WTC11 (cell line): Measurements from ENCODE around the gene KNOP1. TPM values are rescaled to one million over a fixed set of nuclear protein-coding genes. Genes with fewer than 3 reads are reported as not detected.

Experiments
- ATAC-seq: fragments of 200-7000 bp; cut with Tn5 transposase; 2 replicates; pipeline ENCODE4 v1.10.0; 2021; ENCODE audit warnings: mild to moderate bottlenecking, moderate library complexity
- CTCF ChIA-PET: fragments of 300-600 bp; sonication (Branson Sonifier 250); formaldehyde crosslinking; loops from one replicate; lab custom pipeline; 2021; ENCODE audit warnings: antibody characterized with exemption; lab: Charles Lee
- POLR2A ChIA-PET: fragments of 350-600 bp; sonication (Branson Sonifier 250); formaldehyde crosslinking; loops from one replicate; lab custom pipeline; 2021; ENCODE audit warnings: antibody characterized with exemption; lab: Charles Lee
- DNase-seq: peaks from one replicate; pipeline ENCODE4 v3.0.0; 2021; ENCODE audit warnings: low spot score
- H3K27ac Mint-ChIP-seq: 2 replicates; pipeline ENCODE4 v1.8.0; 2021; ENCODE audit warnings: mixed read lengths
- H3K27me3 Mint-ChIP-seq: 2 replicates; pipeline ENCODE4 v1.8.0; 2021; ENCODE audit warnings: low read depth, mild to moderate bottlenecking, moderate library complexity, mixed read lengths
- H3K36me3 Mint-ChIP-seq: 2 replicates; pipeline ENCODE4 v1.8.0; 2021; ENCODE audit warnings: mixed read lengths
- H3K4me1 Mint-ChIP-seq: 2 replicates; pipeline ENCODE4 v1.8.0; 2022; ENCODE audit warnings: mixed read lengths
- H3K4me3 Mint-ChIP-seq: 2 replicates; pipeline ENCODE4 v1.8.0; 2021; ENCODE audit warnings: mild to moderate bottlenecking, moderate library complexity, mixed read lengths
- H3K9me3 Mint-ChIP-seq: 2 replicates; pipeline ENCODE4 v1.8.0; 2021; ENCODE audit warnings: mixed read lengths
- CBFB ChIP-seq: sonication (generic); formaldehyde crosslinking; IDR thresholded peaks from 2 replicates; pipeline ENCODE4 v1.8.1; 2022; ENCODE audit warnings: mild to moderate bottlenecking, low read depth, missing genetic modification reagents
- ELF4 ChIP-seq: sonication (generic); formaldehyde crosslinking; IDR thresholded peaks from 2 replicates; pipeline ENCODE4 v1.8.1; 2022; ENCODE audit warnings: low read depth, mild to moderate bottlenecking, moderate library complexity, missing genetic modification reagents
- ETV6 ChIP-seq: sonication (generic); formaldehyde crosslinking; IDR thresholded peaks from 2 replicates; pipeline ENCODE4 v1.8.1; 2022; ENCODE audit warnings: mild to moderate bottlenecking, missing genetic modification reagents
- FOXP1 ChIP-seq: sonication (generic); formaldehyde crosslinking; IDR thresholded peaks from 2 replicates; pipeline ENCODE4 v1.8.0; 2022; ENCODE audit warnings: missing genetic modification reagents, mild to moderate bottlenecking, moderate library complexity, borderline replicate concordance
- GABPB1 ChIP-seq: sonication (generic); formaldehyde crosslinking; IDR thresholded peaks from 2 replicates; pipeline ENCODE4 v1.8.1; 2023; ENCODE audit warnings: mild to moderate bottlenecking, missing genetic modification reagents
- GTF2I ChIP-seq: fragments of 250-450 bp; sonication (Bioruptor Pico); conservative IDR thresholded peaks from 2 replicates; pipeline ENCODE4 v1.4.0; 2021; ENCODE audit warnings: mild to moderate bottlenecking
- IRF2 ChIP-seq: sonication (generic); formaldehyde crosslinking; IDR thresholded peaks from 2 replicates; pipeline ENCODE4 v1.8.0; 2022; ENCODE audit warnings: low read depth, missing genetic modification reagents, borderline replicate concordance
- MYBL2 ChIP-seq: sonication (generic); formaldehyde crosslinking; IDR thresholded peaks from 2 replicates; pipeline ENCODE4 v1.8.1; 2023; ENCODE audit warnings: mild to moderate bottlenecking, moderate library complexity, missing genetic modification reagents
- NR2C2 ChIP-seq: sonication (generic); formaldehyde crosslinking; IDR thresholded peaks from 2 replicates; pipeline ENCODE4 v1.8.0; 2022; ENCODE audit warnings: mild to moderate bottlenecking, missing genetic modification reagents
- RELA ChIP-seq: sonication (generic); formaldehyde crosslinking; IDR thresholded peaks from 2 replicates; pipeline ENCODE4 v1.8.1; 2022; ENCODE audit warnings: missing genetic modification reagents, mild to moderate bottlenecking, borderline replicate concordance
- SMAD3 ChIP-seq: sonication (generic); formaldehyde crosslinking; IDR thresholded peaks from 2 replicates; pipeline ENCODE4 v1.8.0; 2022; ENCODE audit warnings: missing genetic modification reagents, mild to moderate bottlenecking, borderline replicate concordance
- SP1 ChIP-seq: sonication (generic); formaldehyde crosslinking; conservative IDR thresholded peaks from 2 replicates; pipeline ENCODE4 v1.8.1; 2022; ENCODE audit warnings: missing genetic modification reagents
- ZNF138 ChIP-seq: sonication (generic); formaldehyde crosslinking; conservative IDR thresholded peaks from 2 replicates; pipeline ENCODE4 v1.8.1; 2022; ENCODE audit warnings: mild to moderate bottlenecking, moderate library complexity, missing genetic modification reagents
- ZNF219 ChIP-seq: sonication (generic); formaldehyde crosslinking; IDR thresholded peaks from 2 replicates; pipeline ENCODE4 v1.8.0; 2023; ENCODE audit warnings: missing genetic modification reagents, mild to moderate bottlenecking, borderline replicate concordance
- ZNF416 ChIP-seq: fragments of 250-450 bp; sonication (Bioruptor Pico); IDR thresholded peaks from 2 replicates; pipeline ENCODE4 v1.9.0; 2021; ENCODE audit warnings: mild to moderate bottlenecking, inconsistent platforms
- ZNF671 ChIP-seq: fragments of 250-450 bp; sonication (Bioruptor Pico); IDR thresholded peaks from 2 replicates; pipeline ENCODE4 v1.8.0; 2021; ENCODE audit warnings: mild to moderate bottlenecking
- total RNA-seq: library from RNA; stranded (reverse); gene quantifications from 3 replicates; pipeline ENCODE4 v1.2.3, GENCODE V29; 2021
- TF ChIP-seq, protein P1 (sequence below): sonication (generic); formaldehyde crosslinking; IDR thresholded peaks from 2 replicates; pipeline ENCODE4 v1.8.1; 2022; ENCODE audit warnings: low read depth, mild to moderate bottlenecking, moderate library complexity, missing genetic modification reagents, borderline replicate concordance
- TF ChIP-seq, protein P2 (sequence below): sonication (generic); formaldehyde crosslinking; IDR thresholded peaks from 2 replicates; pipeline ENCODE4 v1.8.1; 2023; ENCODE audit warnings: mild to moderate bottlenecking, missing genetic modification reagents
- TF ChIP-seq, protein P3 (sequence below): fragments of 250-450 bp; sonication (Bioruptor Pico); IDR thresholded peaks from 2 replicates; pipeline ENCODE4 v1.9.0; 2021; ENCODE audit warnings: mild to moderate bottlenecking, borderline replicate concordance
- TF ChIP-seq, protein P4 (sequence below): fragments of 250-450 bp; sonication (Bioruptor Pico); IDR thresholded peaks from 2 replicates; pipeline ENCODE4 v1.8.0; 2021; ENCODE audit warnings: mild to moderate bottlenecking

Gene KNOP1
- total RNA-seq, 1 experiment from 2014 or later: 102 TPM

DNA sequence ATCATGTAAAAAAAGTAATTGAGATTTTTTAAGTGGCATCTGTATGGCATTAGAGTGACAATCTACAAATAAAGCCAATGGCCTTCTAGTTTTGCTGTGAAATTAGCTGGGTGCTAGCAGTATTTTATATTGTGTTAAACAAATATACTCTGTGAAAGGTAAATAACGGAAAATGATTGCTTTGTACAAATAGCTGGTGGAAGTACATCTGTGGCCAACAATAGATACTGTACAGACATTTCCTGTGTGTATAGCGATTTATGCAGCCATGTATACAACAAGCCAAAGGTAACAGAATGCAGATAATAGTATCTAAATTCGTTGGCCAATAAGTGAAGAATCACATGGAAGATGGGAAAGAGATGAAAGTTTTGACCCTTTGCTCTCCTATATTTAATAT is 26.6 kb upstream of the KNOP1 start:
- CTCF ChIA-PET: no interaction called here
- Mint-ChIP-seq H3K27me3 (no peaks in the 10 kb centered on the region), H3K4me1 (peaks cover 2% of the 10 kb centered on the region; the same call in 1 of the 2 replicates), H3K4me3 (no peak overlapping the region)
- TF ChIP-seq ELF4 (no peak), GABPB1 (CRISPR knock-in tag) (peak; percentile 26; the same call in 1 of the 2 replicates)
- TF ChIP-seq, all 79 proteins: peak for 1
- ATAC-seq (no peak), DNase-seq (no peak)
- POLR2A ChIA-PET: no interaction called here
- no peak overlapping the region for H3K27ac Mint-ChIP-seq
- H3K36me3 Mint-ChIP-seq: no peaks in the 10 kb centered on the region
- no peaks in the 10 kb centered on the region for H3K9me3 Mint-ChIP-seq

DNA sequence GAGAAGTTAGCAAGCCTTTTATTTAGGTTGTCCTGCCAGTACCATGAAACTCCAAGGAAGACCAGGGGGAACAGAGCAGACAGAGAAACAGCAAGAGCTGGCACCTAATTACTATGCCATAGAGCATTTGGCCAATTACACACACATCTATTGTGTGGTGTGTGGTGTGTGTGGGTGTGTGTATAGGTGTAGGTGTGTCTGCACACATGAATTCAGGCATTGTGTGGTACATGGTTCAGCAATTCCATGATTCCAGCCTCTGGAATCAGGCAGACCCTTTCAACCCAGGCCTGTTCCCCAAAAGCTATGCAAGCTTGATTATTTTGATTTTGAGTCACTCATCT is 25.8 kb upstream of the KNOP1 start:
- TF ChIP-seq FOXP1 (CRISPR knock-in tag) (no peak), IRF2 (CRISPR knock-in tag) (no peak), CBFB (CRISPR knock-in tag) (no peak), MYBL2 (CRISPR knock-in tag) (no peak), ZNF219 (no peak), SP1 (CRISPR knock-in tag) (no peak), ZNF416 (CRISPR knock-in tag) (no peak), RELA (CRISPR knock-in tag) (no peak), ZNF138 (CRISPR knock-in tag) (no peak), SMAD3 (CRISPR knock-in tag) (no peak), GTF2I (CRISPR knock-in tag) (no peak), NR2C2 (CRISPR knock-in tag) (no peak), ZNF671 (CRISPR knock-in tag) (no peak), ETV6 (CRISPR knock-in tag) (no peak)
- TF ChIP-seq, protein P1, sequence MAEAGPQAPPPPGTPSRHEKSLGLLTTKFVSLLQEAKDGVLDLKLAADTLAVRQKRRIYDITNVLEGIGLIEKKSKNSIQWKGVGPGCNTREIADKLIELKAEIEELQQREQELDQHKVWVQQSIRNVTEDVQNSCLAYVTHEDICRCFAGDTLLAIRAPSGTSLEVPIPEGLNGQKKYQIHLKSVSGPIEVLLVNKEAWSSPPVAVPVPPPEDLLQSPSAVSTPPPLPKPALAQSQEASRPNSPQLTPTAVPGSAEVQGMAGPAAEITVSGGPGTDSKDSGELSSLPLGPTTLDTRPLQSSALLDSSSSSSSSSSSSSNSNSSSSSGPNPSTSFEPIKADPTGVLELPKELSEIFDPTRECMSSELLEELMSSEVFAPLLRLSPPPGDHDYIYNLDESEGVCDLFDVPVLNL (CRISPR knock-in tag): no peak
- TF ChIP-seq, protein P2, sequence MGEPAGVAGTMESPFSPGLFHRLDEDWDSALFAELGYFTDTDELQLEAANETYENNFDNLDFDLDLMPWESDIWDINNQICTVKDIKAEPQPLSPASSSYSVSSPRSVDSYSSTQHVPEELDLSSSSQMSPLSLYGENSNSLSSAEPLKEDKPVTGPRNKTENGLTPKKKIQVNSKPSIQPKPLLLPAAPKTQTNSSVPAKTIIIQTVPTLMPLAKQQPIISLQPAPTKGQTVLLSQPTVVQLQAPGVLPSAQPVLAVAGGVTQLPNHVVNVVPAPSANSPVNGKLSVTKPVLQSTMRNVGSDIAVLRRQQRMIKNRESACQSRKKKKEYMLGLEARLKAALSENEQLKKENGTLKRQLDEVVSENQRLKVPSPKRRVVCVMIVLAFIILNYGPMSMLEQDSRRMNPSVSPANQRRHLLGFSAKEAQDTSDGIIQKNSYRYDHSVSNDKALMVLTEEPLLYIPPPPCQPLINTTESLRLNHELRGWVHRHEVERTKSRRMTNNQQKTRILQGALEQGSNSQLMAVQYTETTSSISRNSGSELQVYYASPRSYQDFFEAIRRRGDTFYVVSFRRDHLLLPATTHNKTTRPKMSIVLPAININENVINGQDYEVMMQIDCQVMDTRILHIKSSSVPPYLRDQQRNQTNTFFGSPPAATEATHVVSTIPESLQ (CRISPR knock-in tag): no peak
- TF ChIP-seq, protein P3, sequence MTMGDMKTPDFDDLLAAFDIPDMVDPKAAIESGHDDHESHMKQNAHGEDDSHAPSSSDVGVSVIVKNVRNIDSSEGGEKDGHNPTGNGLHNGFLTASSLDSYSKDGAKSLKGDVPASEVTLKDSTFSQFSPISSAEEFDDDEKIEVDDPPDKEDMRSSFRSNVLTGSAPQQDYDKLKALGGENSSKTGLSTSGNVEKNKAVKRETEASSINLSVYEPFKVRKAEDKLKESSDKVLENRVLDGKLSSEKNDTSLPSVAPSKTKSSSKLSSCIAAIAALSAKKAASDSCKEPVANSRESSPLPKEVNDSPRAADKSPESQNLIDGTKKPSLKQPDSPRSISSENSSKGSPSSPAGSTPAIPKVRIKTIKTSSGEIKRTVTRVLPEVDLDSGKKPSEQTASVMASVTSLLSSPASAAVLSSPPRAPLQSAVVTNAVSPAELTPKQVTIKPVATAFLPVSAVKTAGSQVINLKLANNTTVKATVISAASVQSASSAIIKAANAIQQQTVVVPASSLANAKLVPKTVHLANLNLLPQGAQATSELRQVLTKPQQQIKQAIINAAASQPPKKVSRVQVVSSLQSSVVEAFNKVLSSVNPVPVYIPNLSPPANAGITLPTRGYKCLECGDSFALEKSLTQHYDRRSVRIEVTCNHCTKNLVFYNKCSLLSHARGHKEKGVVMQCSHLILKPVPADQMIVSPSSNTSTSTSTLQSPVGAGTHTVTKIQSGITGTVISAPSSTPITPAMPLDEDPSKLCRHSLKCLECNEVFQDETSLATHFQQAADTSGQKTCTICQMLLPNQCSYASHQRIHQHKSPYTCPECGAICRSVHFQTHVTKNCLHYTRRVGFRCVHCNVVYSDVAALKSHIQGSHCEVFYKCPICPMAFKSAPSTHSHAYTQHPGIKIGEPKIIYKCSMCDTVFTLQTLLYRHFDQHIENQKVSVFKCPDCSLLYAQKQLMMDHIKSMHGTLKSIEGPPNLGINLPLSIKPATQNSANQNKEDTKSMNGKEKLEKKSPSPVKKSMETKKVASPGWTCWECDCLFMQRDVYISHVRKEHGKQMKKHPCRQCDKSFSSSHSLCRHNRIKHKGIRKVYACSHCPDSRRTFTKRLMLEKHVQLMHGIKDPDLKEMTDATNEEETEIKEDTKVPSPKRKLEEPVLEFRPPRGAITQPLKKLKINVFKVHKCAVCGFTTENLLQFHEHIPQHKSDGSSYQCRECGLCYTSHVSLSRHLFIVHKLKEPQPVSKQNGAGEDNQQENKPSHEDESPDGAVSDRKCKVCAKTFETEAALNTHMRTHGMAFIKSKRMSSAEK (CRISPR knock-in tag): no peak
- TF ChIP-seq, protein P4, sequence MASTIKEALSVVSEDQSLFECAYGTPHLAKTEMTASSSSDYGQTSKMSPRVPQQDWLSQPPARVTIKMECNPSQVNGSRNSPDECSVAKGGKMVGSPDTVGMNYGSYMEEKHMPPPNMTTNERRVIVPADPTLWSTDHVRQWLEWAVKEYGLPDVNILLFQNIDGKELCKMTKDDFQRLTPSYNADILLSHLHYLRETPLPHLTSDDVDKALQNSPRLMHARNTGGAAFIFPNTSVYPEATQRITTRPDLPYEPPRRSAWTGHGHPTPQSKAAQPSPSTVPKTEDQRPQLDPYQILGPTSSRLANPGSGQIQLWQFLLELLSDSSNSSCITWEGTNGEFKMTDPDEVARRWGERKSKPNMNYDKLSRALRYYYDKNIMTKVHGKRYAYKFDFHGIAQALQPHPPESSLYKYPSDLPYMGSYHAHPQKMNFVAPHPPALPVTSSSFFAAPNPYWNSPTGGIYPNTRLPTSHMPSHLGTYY: no peak
- no peak overlapping the region for H3K4me3 Mint-ChIP-seq
- no peak for DNase-seq
- H3K9me3 Mint-ChIP-seq: no peaks in the 10 kb centered on the region
- H3K4me1 Mint-ChIP-seq: peaks cover under 1% of the 10 kb centered on the region; the same call in 1 of the 2 replicates
- H3K27ac Mint-ChIP-seq: no peak overlapping the region
- no peaks in the 10 kb centered on the region for H3K36me3 Mint-ChIP-seq
- POLR2A ChIA-PET: no interaction called here
- CTCF ChIA-PET: no interaction called here
- H3K27me3 Mint-ChIP-seq: no peaks in the 10 kb centered on the region
- no peak for ATAC-seq
